Measurements from ENCODE around the gene DCST2. TPM values are rescaled to one million over a fixed set of nuclear protein-coding genes. Genes with fewer than 3 reads are reported as not detected.
A peak's percentile ranks its signal among the peaks of the same experiment; 100 is the strongest.

Gene DCST2
- total RNA-seq, 3 donors from 2014 or later (not counting 1 experiment from before 2014, with no cell fraction given) = 0.30 to 0.92 (median 0.32) TPM

DNA sequence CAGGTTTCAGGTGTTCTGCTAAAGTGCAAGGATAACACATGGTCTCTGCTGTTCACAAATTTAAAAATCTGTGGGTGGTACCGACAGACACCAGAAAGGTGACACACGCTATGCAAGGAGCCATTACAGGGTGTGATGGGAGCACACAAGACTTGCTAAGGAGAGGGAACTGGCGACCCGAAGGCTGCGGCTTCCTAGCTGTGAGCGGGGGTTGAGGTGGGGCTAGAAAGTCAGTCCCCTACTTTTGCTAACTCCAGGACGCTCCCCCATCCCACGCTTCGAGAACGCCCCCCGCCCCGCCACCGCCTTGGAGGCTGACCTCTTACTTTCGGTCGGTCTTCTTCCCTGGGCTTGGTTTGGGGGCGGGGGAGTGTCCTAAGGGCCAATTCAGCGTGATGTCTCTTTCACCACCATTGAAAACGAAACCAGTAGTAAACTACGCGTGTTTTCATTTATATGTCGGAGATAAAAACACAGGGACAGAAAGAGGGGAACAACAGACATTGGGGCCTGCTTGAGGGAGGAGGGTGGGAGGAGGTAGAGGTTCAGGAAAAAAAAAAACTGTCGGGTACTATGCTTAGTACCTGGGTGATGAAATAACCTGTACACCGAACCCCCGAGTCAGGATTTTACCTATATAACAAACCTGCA lies 58.0 kb downstream of the DCST2 start:
- peaks cover 13 to 15% of the 10 kb centered on the region in 2 donors for H3K4me1 Mint-ChIP-seq
- no peak overlapping the region for H3K27ac Mint-ChIP-seq
- Histone ChIP-seq H3K4me1 (ENCODE audit: control insufficient read depth, insufficient read depth, low read length) (peaks cover 37% of the 10 kb centered on the region), H3K27ac (ENCODE audit: low read length) (peak overlapping the region; percentile 99), H3K9me3 (ENCODE audit: control insufficient read depth, insufficient read depth, low read length) (no peaks in the 10 kb centered on the region), H3K36me3 (ENCODE audit: control insufficient read depth, insufficient read depth, low read length) (no peaks in the 10 kb centered on the region), H3K27me3 (ENCODE audit: control insufficient read depth, insufficient read depth, low read length) (no peaks in the 10 kb centered on the region), H3K4me3 (ENCODE audit: low read length) (peak overlapping the region; percentile 91)
- H3K27me3 Mint-ChIP-seq (ENCODE audit: low read depth in 2 of 2) = no peaks in the 10 kb centered on the region
- WGBS (ENCODE audit: insufficient coverage) = under 1% methylated on average over 21 of the region's 24 CpGs
- peak; percentile 53 to 73 for DNase-seq
- ATAC-seq = peak in 1 of 3 donors; percentile 6
- H3K4me3 Mint-ChIP-seq = no peak overlapping the region
- intact Hi-C loops (cut with micrococcal nuclease) = loop anchor here (2.0 kb wide), 2 partner anchors 19 to 41 kb away; partner anchors contain the start of gene PBXIP1
- TF ChIP-seq, protein P1, sequence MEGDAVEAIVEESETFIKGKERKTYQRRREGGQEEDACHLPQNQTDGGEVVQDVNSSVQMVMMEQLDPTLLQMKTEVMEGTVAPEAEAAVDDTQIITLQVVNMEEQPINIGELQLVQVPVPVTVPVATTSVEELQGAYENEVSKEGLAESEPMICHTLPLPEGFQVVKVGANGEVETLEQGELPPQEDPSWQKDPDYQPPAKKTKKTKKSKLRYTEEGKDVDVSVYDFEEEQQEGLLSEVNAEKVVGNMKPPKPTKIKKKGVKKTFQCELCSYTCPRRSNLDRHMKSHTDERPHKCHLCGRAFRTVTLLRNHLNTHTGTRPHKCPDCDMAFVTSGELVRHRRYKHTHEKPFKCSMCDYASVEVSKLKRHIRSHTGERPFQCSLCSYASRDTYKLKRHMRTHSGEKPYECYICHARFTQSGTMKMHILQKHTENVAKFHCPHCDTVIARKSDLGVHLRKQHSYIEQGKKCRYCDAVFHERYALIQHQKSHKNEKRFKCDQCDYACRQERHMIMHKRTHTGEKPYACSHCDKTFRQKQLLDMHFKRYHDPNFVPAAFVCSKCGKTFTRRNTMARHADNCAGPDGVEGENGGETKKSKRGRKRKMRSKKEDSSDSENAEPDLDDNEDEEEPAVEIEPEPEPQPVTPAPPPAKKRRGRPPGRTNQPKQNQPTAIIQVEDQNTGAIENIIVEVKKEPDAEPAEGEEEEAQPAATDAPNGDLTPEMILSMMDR (IDR thresholded peaks at IDR 0.05) = no peak
- no peaks in the 10 kb centered on the region for H3K9me3 Mint-ChIP-seq
- H3K36me3 Mint-ChIP-seq = no peaks in the 10 kb centered on the region

- no peaks in the 10 kb centered on the region for H3K36me3 Mint-ChIP-seq
- under 1% methylated on average over 30 of the region's 30 CpGs for WGBS (ENCODE audit: insufficient coverage)
- Histone ChIP-seq H3K9me3 (ENCODE audit: control insufficient read depth, insufficient read depth, low read length) (no peaks in the 10 kb centered on the region), H3K27ac (ENCODE audit: low read length) (peak overlapping the region; percentile 99), H3K4me1 (ENCODE audit: control insufficient read depth, insufficient read depth, low read length) (peaks cover 43% of the 10 kb centered on the region), H3K36me3 (ENCODE audit: control insufficient read depth, insufficient read depth, low read length) (no peaks in the 10 kb centered on the region), H3K4me3 (ENCODE audit: low read length) (peak overlapping the region; percentile 91), H3K27me3 (ENCODE audit: control insufficient read depth, insufficient read depth, low read length) (no peaks in the 10 kb centered on the region)
- no peak overlapping the region for H3K4me3 Mint-ChIP-seq
- DNase-seq = peak; percentile 92 to 99
- no peaks in the 10 kb centered on the region for H3K27me3 Mint-ChIP-seq (ENCODE audit: low read depth in 2 of 2)
- TF ChIP-seq, protein P1 (IDR thresholded peaks at IDR 0.05) = no peak
- no peaks in the 10 kb centered on the region for H3K9me3 Mint-ChIP-seq
- peak; percentile 44 to 63 (median 54) for ATAC-seq
- intact Hi-C loops (cut with micrococcal nuclease) = loop anchor here (1.0 to 5.0 kb wide), 7 partner anchors 8 to 416 kb away; partner anchors contain the start of genes EFNA4, FLAD1, PBXIP1 and PMVK
- no peak overlapping the region for H3K27ac Mint-ChIP-seq
- H3K4me1 Mint-ChIP-seq = peaks cover 15 to 20% of the 10 kb centered on the region in 2 donors
Measured at GRCh38 chr1:154974808-154975408, 58.7 kb downstream of the DCST2 start.

GRCh38 chr1:154974102-154974807 lies 59.3 kb downstream of the DCST2 start, which contains the start of gene CKS1B:
CKS1B (plus strand) TSS chr1:154974681; CDS start chr1:154974746, 65 bp downstream.
- TF ChIP-seq, protein P1 (IDR thresholded peaks at IDR 0.05) = no peak
- Mint-ChIP-seq H3K27me3 (ENCODE audit: low read depth in 2 of 2) (no peaks in the 10 kb centered on the region), H3K4me1 (peaks cover 15 to 25% of the 10 kb centered on the region in 2 donors), H3K9me3 (no peaks in the 10 kb centered on the region), H3K4me3 (no peak within 1 kb of the TSS), H3K27ac (no peak within 1 kb of the TSS), H3K36me3 (no peaks in the 10 kb centered on the region)
- H3K27me3 ChIP-seq (ENCODE audit: control insufficient read depth, insufficient read depth, low read length) = no peaks in the 10 kb centered on the region
- DNase-seq = peak; percentile 96 to 99
- H3K4me3 ChIP-seq (ENCODE audit: low read length) = peak within 1 kb of the TSS; percentile 91
- ATAC-seq = peak; percentile 78 to 94 (median 85)
- peaks cover 43% of the 10 kb centered on the region for H3K4me1 ChIP-seq (ENCODE audit: control insufficient read depth, insufficient read depth, low read length)
- no peaks in the 10 kb centered on the region for H3K36me3 ChIP-seq (ENCODE audit: control insufficient read depth, insufficient read depth, low read length)
- under 1% methylated on average over 47 of the region's 47 CpGs for WGBS (ENCODE audit: insufficient coverage)
- no peaks in the 10 kb centered on the region for H3K9me3 ChIP-seq (ENCODE audit: control insufficient read depth, insufficient read depth, low read length)
- intact Hi-C loops (cut with micrococcal nuclease) = loop anchor here (1.0 to 5.0 kb wide), 7 partner anchors 9 to 415 kb away; partner anchors contain the start of genes EFNA4, FLAD1, PBXIP1 and PMVK
- peak within 1 kb of the TSS; percentile 99 for H3K27ac ChIP-seq (ENCODE audit: low read length)

All from natural killer cell (primary cell).